CD4-positive, alpha-beta T cell treated with Interleukin-17A for 4 hours (primary cell): ENCODE data around the gene MCL1.
"Not testable (repeated sequence)": the region's sequence is repeated elsewhere in the genome, so short reads cannot be mapped to it uniquely, and the experiment has no call there.

ENCODE experiments used
- DNase-seq: peaks from one replicate; pipeline ENCODE4 v3.0.0-alpha.2; 2020; ENCODE audit warnings: mixed read lengths

MCL1 gene

GRCh38 chr1:150579110-150579944 is at the start of gene MCL1:
MCL1 (minus strand) TSS chr1:150579610; CDS start chr1:150579530, 80 bp downstream.
- peak; percentile 87 for DNase-seq

- DNase-seq: no peak
Measured at GRCh38 chr1:150628766-150629114, 49.3 kb upstream of the MCL1 start.

GRCh38 chr1:150627826-150628410 is 48.5 kb upstream of the MCL1 start:
- DNase-seq: no peak

GRCh38 chr1:150626150-150626549 is 46.7 kb upstream of the MCL1 start:
- DNase-seq: no peak

- DNase-seq: not testable (repeated sequence)
Measured at GRCh38 chr1:150624546-150624945, 45.1 kb upstream of the MCL1 start.

- DNase-seq: not testable (repeated sequence)
Measured at GRCh38 chr1:150624134-150624533, 44.7 kb upstream of the MCL1 start.

GRCh38 chr1:150622303-150622975 is 43.0 kb upstream of the MCL1 start:
- no peak for DNase-seq

GRCh38 chr1:150621497-150622302 is 42.3 kb upstream of the MCL1 start:
- DNase-seq: peak; percentile 76

GRCh38 chr1:150620919-150621318 is 41.5 kb upstream of the MCL1 start:
- no peak for DNase-seq

- peak; percentile 32 for DNase-seq
Measured at GRCh38 chr1:150619576-150620509, 40.4 kb upstream of the MCL1 start.

- peak; percentile 26 for DNase-seq
Measured at GRCh38 chr1:150615346-150616201, 36.2 kb upstream of the MCL1 start.

GRCh38 chr1:150613061-150613920 is 33.9 kb upstream of the MCL1 start:
- peak; percentile 65 for DNase-seq

GRCh38 chr1:150612014-150612345 is 32.6 kb upstream of the MCL1 start:
- no peak for DNase-seq

- no peak for DNase-seq
Measured at GRCh38 chr1:150610576-150610975, 31.2 kb upstream of the MCL1 start.

GRCh38 chr1:150609732-150610131 is 30.3 kb upstream of the MCL1 start:
- no peak for DNase-seq

GRCh38 chr1:150606463-150607142 is 27.2 kb upstream of the MCL1 start:
- no peak for DNase-seq

- DNase-seq: not testable (repeated sequence)
Measured at GRCh38 chr1:150605451-150605731, 26.0 kb upstream of the MCL1 start.

GRCh38 chr1:150604226-150604588 is 24.8 kb upstream of the MCL1 start:
- no peak for DNase-seq

GRCh38 chr1:150603711-150604110 is 24.3 kb upstream of the MCL1 start:
- DNase-seq: no peak

GRCh38 chr1:150602372-150602771 is 23.0 kb upstream of the MCL1 start:
- not testable (repeated sequence) for DNase-seq
